ENCODE results near the gene MRAP. TPM values are rescaled to one million over a fixed set of nuclear protein-coding genes. Genes with fewer than 3 reads are reported as not detected.

MRAP gene
- total and polyA plus RNA-seq, 10 of the 15 experiments (the other 5 are each of a cell fraction or from before 2014, with no cell fraction given) = 0.34 to 1.2 TPM; not detected in 8

- Histone ChIP-seq H3K27ac (ENCODE audit: control insufficient read depth, insufficient read depth) (no peak overlapping the region), H3K4me2 (ENCODE audit: control insufficient read depth, insufficient read depth) (no peak overlapping the region), H3K4me3 (no peak overlapping the region), H3K27me3 (replicated peaks in 1 of 2; ENCODE audit: control insufficient read depth in 2 of 2, insufficient read depth in 2 of 2, low read length in 1 of 2) (no peaks in the 10 kb centered on the region), H3K4me1 (ENCODE audit: control insufficient read depth, insufficient read depth, low read length) (no peaks in the 10 kb centered on the region), H3K79me2 (ENCODE audit: control insufficient read depth, insufficient read depth, low read length) (no peaks in the 10 kb centered on the region), H3K9ac (ENCODE audit: control insufficient read depth, insufficient read depth, low read length) (no peak overlapping the region), H3K9me3 (replicated peaks; ENCODE audit: control insufficient read depth, insufficient read depth, low read length) (no peaks in the 10 kb centered on the region; the same call in 2 of the 3 replicates), H3K36me3 (ENCODE audit: control insufficient read depth in 2 of 2, insufficient read depth in 2 of 2, low read length in 1 of 2) (peaks cover 28 to 32% of the 10 kb centered on the region in 2 experiments), H2AFZ (ENCODE audit: control insufficient read depth, low read depth, low read length) (no peak overlapping the region), H4K20me1 (ENCODE audit: control insufficient read depth, insufficient read depth) (no peaks in the 10 kb centered on the region)
- 94% methylated on average over 8 of the region's 8 CpGs for WGBS (ENCODE audit: insufficient coverage, insufficient replicate concordance, low lambda C conversion rate, missing lambda C conversion rate)
- DNase-seq (ENCODE audit: low read depth, low spot score) = no peak
- in situ Hi-C loops (cut with MboI) (no loop called here), intact Hi-C loops (cut with micrococcal nuclease; ENCODE audit: unreplicated experiment) (no loop called here)
- FAIRE-seq = no peak
- CTCF ChIA-PET = no interaction called here
- SMC1A ChIA-PET (ENCODE audit: uncharacterized antibody, unreplicated experiment) = no interaction called here
- POLR2A ChIA-PET = interaction anchor here (1.0 kb wide), 1 partner anchor 11 kb away, joined by 3 read pairs; no protein-coding TSS in a partner anchor
- BruUV-seq (replicated peaks) = no TSS peak
- no peak for TF ChIP-seq ZNF217 (IDR thresholded peaks at IDR 0.05)
- TF ChIP-seq ZNF207 (IDR thresholded peaks at IDR 0.05; ENCODE audit: borderline replicate concordance) = no peak
- TF ChIP-seq CBX3 (IDR thresholded peaks at IDR 0.05; ENCODE audit: borderline replicate concordance, low read depth) = no peak
- TF ChIP-seq E4F1 (IDR thresholded peaks at IDR 0.05; ENCODE audit: borderline replicate concordance, partially characterized antibody) = no peak
- TF ChIP-seq ZZZ3 (IDR thresholded peaks at IDR 0.05; ENCODE audit: control insufficient read depth, insufficient read length, low read depth) = no peak
- no peak for TF ChIP-seq JUND (IDR thresholded peaks at IDR 0.05; ENCODE audit: low read depth, low read length)
- no peak for TF ChIP-seq SIN3A (IDR thresholded peaks at IDR 0.05; ENCODE audit: low read depth, low read length)
- TF ChIP-seq RBBP5 (conservative IDR thresholded peaks at IDR 0.05) = no peak
- no peak for TF ChIP-seq STAT1 (conservative IDR thresholded peaks at IDR 0.05)
- TF ChIP-seq POLR2AphosphoS2 (IDR thresholded peaks at IDR 0.05; ENCODE audit: low read depth, low read length) = no peak
- TF ChIP-seq E2F8 (IDR thresholded peaks at IDR 0.05; ENCODE audit: low read depth, partially characterized antibody) = no peak
- TF ChIP-seq STAT3 (IDR thresholded peaks at IDR 0.05; ENCODE audit: low read depth, low read length) = no peak
- no peak for TF ChIP-seq POU2F2 (IDR thresholded peaks at IDR 0.05; ENCODE audit: borderline replicate concordance, low read depth, low read length)
- TF ChIP-seq HCFC1 (IDR thresholded peaks at IDR 0.05; ENCODE audit: low read length) = no peak
- TF ChIP-seq HDAC2 (IDR thresholded peaks at IDR 0.05) = no peak
- no peak for TF ChIP-seq ZBTB11 (CRISPR knock-in tag; IDR thresholded peaks at IDR 0.05)
- RAD21 ChIA-PET (ENCODE audit: unreplicated experiment) = no interaction called here
- no peak for ATAC-seq
Measured at GRCh38 chr21:32325706-32326105, 27.1 kb downstream of the MRAP start.
